Right ventricle myocardium inferior (tissue), 1 donor: ENCODE data around the gene GAN. TPM values are rescaled to one million over a fixed set of nuclear protein-coding genes. Genes with fewer than 3 reads are reported as not detected.
"Not testable (repeated sequence)": the region's sequence is repeated elsewhere in the genome, so short reads cannot be mapped to it uniquely, and the experiment has no call there.

Experiments used
- ATAC-seq: fragments of 200-7000 bp; cut with Tn5 transposase; one replicate; pipeline ENCODE4 v1.9.1; 2020; ENCODE audit warnings: mild to moderate bottlenecking, moderate library complexity
- DNase-seq: peaks from one replicate; pipeline ENCODE4 v3.0.0; 2021; ENCODE audit errors: missing footprints
- intact Hi-C: fragments of 100-400 bp; cut with DNase I; formaldehyde crosslinking; loops from one replicate; pipeline ENCODE4 v1.11.0; 2022
- total RNA-seq: library from RNA; stranded (reverse); fragmentation: NEBNext Ultra II Directional; extraction: Animal tissue kit (Norgen Biotek cat#: 25700); gene quantifications from one replicate; pipeline ENCODE4 v1.2.1, GENCODE V29; 2021
- donor health status: DM: no; HTN: yes; CAD: no; lungs with severe emphysema.

The GAN gene
- total RNA-seq, 1 donor from 2014 or later, result 8.5 TPM

GRCh38 chr16:81333356-81333755 lies 18.6 kb downstream of the GAN start:
- intact Hi-C loops, result no loop called here

GRCh38 chr16:81335669-81336068 lies 20.9 kb downstream of the GAN start:
- DNase-seq, result no peak
- ATAC-seq, result no peak
- intact Hi-C loops, result no loop called here

More at GRCh38 chr16:81333356-81333755, 18.6 kb downstream of the GAN start:
- ATAC-seq (no peak), DNase-seq (no peak)

GRCh38 chr16:81337097-81337496 lies 22.3 kb downstream of the GAN start:
- ATAC-seq, result no peak
- intact Hi-C loops, result no loop called here

GRCh38 chr16:81345172-81345571 lies 30.4 kb downstream of the GAN start:
- intact Hi-C loops, ATAC-seq: not testable (repeated sequence)

More at GRCh38 chr16:81337097-81337496, 22.3 kb downstream of the GAN start:
- DNase-seq, result no peak

GRCh38 chr16:81347425-81347824 lies 32.7 kb downstream of the GAN start:
- intact Hi-C loops, result no loop called here
- ATAC-seq (no peak), DNase-seq (no peak)

More at GRCh38 chr16:81345172-81345571, 30.4 kb downstream of the GAN start:
- not testable (repeated sequence) for DNase-seq

- intact Hi-C loops, result no loop called here
These were observed 35.0 kb downstream of the GAN start for GRCh38 chr16:81349608-81350305.

GRCh38 chr16:81350306-81350615 lies 35.5 kb downstream of the GAN start:
- intact Hi-C loops, result no loop called here
- ATAC-seq, result no peak
- DNase-seq, result no peak

More at GRCh38 chr16:81349608-81350305, 35.0 kb downstream of the GAN start:
- DNase-seq, result no peak
- no peak for ATAC-seq

GRCh38 chr16:81353895-81354294 lies 39.1 kb downstream of the GAN start:
- DNase-seq (no peak), ATAC-seq (no peak)
- intact Hi-C loops, result no loop called here

GRCh38 chr16:81357711-81358260 lies 43.0 kb downstream of the GAN start:
- no peak for DNase-seq
- ATAC-seq, result no peak
- intact Hi-C loops, result no loop called here

- DNase-seq (no peak), ATAC-seq (no peak)
- intact Hi-C loops, result loop anchor here (1.0 kb wide), 1 partner anchor 13 kb away; no protein-coding TSS in a partner anchor
These were observed 44.1 kb downstream of the GAN start for GRCh38 chr16:81358860-81359259.

GRCh38 chr16:81360135-81360534 lies 45.4 kb downstream of the GAN start:
- DNase-seq, result no peak
- intact Hi-C loops, result loop anchor here (10.0 kb wide), 1 partner anchor 515 kb away; no protein-coding TSS in a partner anchor
- no peak for ATAC-seq

- DNase-seq, result no peak
- ATAC-seq, result no peak
- intact Hi-C loops, result loop anchor here (2.0 to 10.0 kb wide), 2 partner anchors 357 to 509 kb away; no protein-coding TSS in a partner anchor
These were observed 51.0 kb downstream of the GAN start for GRCh38 chr16:81365731-81366130.

GRCh38 chr16:81366316-81366932 lies 51.7 kb downstream of the GAN start:
- no peak for ATAC-seq
- intact Hi-C loops, result loop anchor here (2.0 to 10.0 kb wide), 2 partner anchors 356 to 508 kb away; no protein-coding TSS in a partner anchor
- no peak for DNase-seq

- DNase-seq, result no peak
- no peak for ATAC-seq
- intact Hi-C loops, result loop anchor here (2.0 to 10.0 kb wide), 2 partner anchors 355 to 507 kb away; no protein-coding TSS in a partner anchor
These were observed 53.1 kb downstream of the GAN start for GRCh38 chr16:81367821-81368220.

GRCh38 chr16:81369888-81370504 lies 55.2 kb downstream of the GAN start:
- ATAC-seq (no peak), DNase-seq (no peak)
- intact Hi-C loops, result loop anchor here (10.0 kb wide), 1 partner anchor 505 kb away; no protein-coding TSS in a partner anchor

- no peak for ATAC-seq
- intact Hi-C loops, result no loop called here
- no peak for DNase-seq
These were observed 56.3 kb downstream of the GAN start for GRCh38 chr16:81371106-81371505.

GRCh38 chr16:81374550-81374949 lies 59.8 kb downstream of the GAN start:
- ATAC-seq (no peak), DNase-seq (no peak)
- intact Hi-C loops, result no loop called here

GRCh38 chr16:81376880-81377279 lies 62.1 kb downstream of the GAN start:
- no peak for DNase-seq
- intact Hi-C loops, result no loop called here
- no peak for ATAC-seq

- no peak for DNase-seq
- ATAC-seq, result no peak
- intact Hi-C loops, result no loop called here
These were observed 63.3 kb downstream of the GAN start for GRCh38 chr16:81378049-81378448.
